BE2C (cell line): ENCODE data around the gene ADAT3.

Experiments used
- DNase-seq: peaks from one replicate; pipeline ENCODE4 v3.0.0-alpha.2; 2020
- H3K27me3 ChIP-seq: fragments of 250-450 bp; sonication (Bioruptor Pico); 2 replicates; pipeline ENCODE4 v1.5.1; 2020; ENCODE audit warnings: mild to moderate bottlenecking
- H3K36me3 ChIP-seq: fragments of 250-450 bp; sonication (Bioruptor Pico); 2 replicates; pipeline ENCODE4 v1.5.1; 2020; ENCODE audit warnings: mild to moderate bottlenecking
- H3K4me1 ChIP-seq: fragments of 250-450 bp; sonication (Bioruptor Pico); 2 replicates; pipeline ENCODE4 v1.5.1; 2020
- H3K4me3 ChIP-seq: 2 replicates; pipeline ENCODE4 v1.5.1; 2011; ENCODE audit warnings: low read depth, low read length
- H3K9me3 ChIP-seq: fragments of 250-450 bp; sonication (Bioruptor Pico); 2 replicates; pipeline ENCODE4 v1.5.1; 2020
- CTCF ChIP-seq: IDR thresholded peaks from 2 replicates; pipeline ENCODE4 v1.5.1; 2012; ENCODE audit warnings: mild to moderate bottlenecking, low read depth, low read length

ADAT3 gene

GRCh38 chr19:1904860-1905109 lies 414 bp upstream of the ADAT3 start:
- no peak for TF ChIP-seq CTCF
- no peak for DNase-seq
- no peaks in the 10 kb centered on the region for H3K9me3 ChIP-seq
- peak overlapping the region; percentile 61; the same call in 1 of the 2 replicates for H3K4me3 ChIP-seq
- no peaks in the 10 kb centered on the region for H3K27me3 ChIP-seq
- H3K4me1 ChIP-seq, result peaks cover 6% of the 10 kb centered on the region
- H3K36me3 ChIP-seq, result peaks cover 20% of the 10 kb centered on the region

GRCh38 chr19:1905863-1906375 lies 720 bp downstream of the ADAT3 start:
- peak overlapping the region; percentile 61 for H3K4me3 ChIP-seq
- peaks cover 9% of the 10 kb centered on the region for H3K4me1 ChIP-seq
- TF ChIP-seq CTCF, result no peak
- H3K9me3 ChIP-seq, result no peaks in the 10 kb centered on the region
- no peaks in the 10 kb centered on the region for H3K27me3 ChIP-seq
- H3K36me3 ChIP-seq, result peaks cover 20% of the 10 kb centered on the region
- no peak for DNase-seq

- Histone ChIP-seq H3K27me3 (no peaks in the 10 kb centered on the region), H3K4me1 (peaks cover 9% of the 10 kb centered on the region), H3K4me3 (no peak overlapping the region), H3K9me3 (no peaks in the 10 kb centered on the region), H3K36me3 (peaks cover 25% of the 10 kb centered on the region)
- no peak for DNase-seq
- TF ChIP-seq CTCF, result no peak
These were observed 1.9 kb downstream of the ADAT3 start for GRCh38 chr19:1906985-1907562.

GRCh38 chr19:1907563-1908363 lies 2.6 kb downstream of the ADAT3 start:
- H3K27me3 ChIP-seq, result no peaks in the 10 kb centered on the region
- TF ChIP-seq CTCF, result no peak
- peaks cover 9% of the 10 kb centered on the region for H3K4me1 ChIP-seq
- H3K4me3 ChIP-seq, result no peak overlapping the region
- no peaks in the 10 kb centered on the region for H3K9me3 ChIP-seq
- peaks cover 30% of the 10 kb centered on the region for H3K36me3 ChIP-seq
- no peak for DNase-seq

- no peak for TF ChIP-seq CTCF
- no peaks in the 10 kb centered on the region for H3K27me3 ChIP-seq
These were observed 3.1 kb downstream of the ADAT3 start for GRCh38 chr19:1908364-1908678.

GRCh38 chr19:1909761-1910080 lies 4.5 kb downstream of the ADAT3 start:
- peaks cover 9% of the 10 kb centered on the region for H3K4me1 ChIP-seq
- DNase-seq, result no peak
- H3K27me3 ChIP-seq, result no peaks in the 10 kb centered on the region
- H3K9me3 ChIP-seq, result no peaks in the 10 kb centered on the region
- no peak for TF ChIP-seq CTCF
- no peak overlapping the region for H3K4me3 ChIP-seq
- peaks cover 38% of the 10 kb centered on the region for H3K36me3 ChIP-seq

More at GRCh38 chr19:1908364-1908678, 3.1 kb downstream of the ADAT3 start:
- no peak overlapping the region for H3K4me3 ChIP-seq
- no peaks in the 10 kb centered on the region for H3K9me3 ChIP-seq
- H3K4me1 ChIP-seq, result peaks cover 9% of the 10 kb centered on the region
- peaks cover 35% of the 10 kb centered on the region for H3K36me3 ChIP-seq
- no peak for DNase-seq
